Activated CD8-positive, alpha-beta memory T cell treated with anti-CD3 and anti-CD28 coated beads for 4 hours (primary cell): ENCODE measurements around the gene GLB1L3.
A peak's percentile ranks its signal among the peaks of the same experiment; 100 is the strongest.
"Not testable (repeated sequence)": the region's sequence is repeated elsewhere in the genome, so short reads cannot be mapped to it uniquely, and the experiment has no call there.

Experiments
- DNase-seq, 2 donors: peaks; one replicate each; pipeline ENCODE4 v3.0.0-alpha.2; 2020; ENCODE audit warnings: low read depth in 2 of 2

The GLB1L3 gene

GRCh38 chr11:134250675-134251074, 25.5 kb upstream of the GLB1L3 start:
- DNase-seq, result no peak

- DNase-seq, result no peak
These were observed 23.6 kb upstream of the GLB1L3 start for GRCh38 chr11:134252346-134253187.

GRCh38 chr11:134253188-134253993, 22.8 kb upstream of the GLB1L3 start, which contains the start of the genes ACAD8 and THYN1:
ACAD8 (plus strand) TSS chr11:134253568; CDS start chr11:134253601, 33 bp downstream.
THYN1 (minus strand) TSS chr11:134253352; CDS start chr11:134252882, 470 bp downstream.
- DNase-seq, result peak; percentile 91 to 94

- DNase-seq, result no peak
These were observed 21.6 kb upstream of the GLB1L3 start for GRCh38 chr11:134254433-134255183.

- DNase-seq, result not testable (repeated sequence)
These were observed 21.0 kb upstream of the GLB1L3 start for GRCh38 chr11:134255184-134255561.

GRCh38 chr11:134257101-134257500, 19.1 kb upstream of the GLB1L3 start:
- DNase-seq, result no peak

- DNase-seq, result no peak
These were observed 17.6 kb upstream of the GLB1L3 start for GRCh38 chr11:134258577-134258976.

GRCh38 chr11:134260503-134260902, 15.7 kb upstream of the GLB1L3 start:
- DNase-seq, result no peak

GRCh38 chr11:134260983-134261382, 15.2 kb upstream of the GLB1L3 start:
- no peak for DNase-seq

- no peak for DNase-seq
These were observed 14.3 kb upstream of the GLB1L3 start for GRCh38 chr11:134261626-134262488.

GRCh38 chr11:134264966-134265764, 11.0 kb upstream of the GLB1L3 start:
- DNase-seq, result no peak

GRCh38 chr11:134266440-134266839, 9.7 kb upstream of the GLB1L3 start:
- no peak for DNase-seq

- no peak for DNase-seq
These were observed 9.3 kb upstream of the GLB1L3 start for GRCh38 chr11:134266841-134267251.

- DNase-seq, result no peak
These were observed 8.7 kb upstream of the GLB1L3 start for GRCh38 chr11:134267461-134267860.

- no peak for DNase-seq
These were observed 8.2 kb upstream of the GLB1L3 start for GRCh38 chr11:134267966-134268365.

GRCh38 chr11:134270250-134270714, 5.9 kb upstream of the GLB1L3 start:
- DNase-seq, result no peak

GRCh38 chr11:134271978-134272377, 4.2 kb upstream of the GLB1L3 start:
- no peak for DNase-seq

GRCh38 chr11:134272381-134273316, 3.5 kb upstream of the GLB1L3 start:
- no peak for DNase-seq

- no peak for DNase-seq
These were observed 2.9 kb upstream of the GLB1L3 start for GRCh38 chr11:134273317-134273712.
